ENCODE data around the gene BCR. TPM values are rescaled to one million over a fixed set of nuclear protein-coding genes. Genes with fewer than 3 reads are reported as not detected.

The BCR gene
- total RNA-seq, 2 donors from 2014 or later, result 55.5 to 57.5 TPM

DNA sequence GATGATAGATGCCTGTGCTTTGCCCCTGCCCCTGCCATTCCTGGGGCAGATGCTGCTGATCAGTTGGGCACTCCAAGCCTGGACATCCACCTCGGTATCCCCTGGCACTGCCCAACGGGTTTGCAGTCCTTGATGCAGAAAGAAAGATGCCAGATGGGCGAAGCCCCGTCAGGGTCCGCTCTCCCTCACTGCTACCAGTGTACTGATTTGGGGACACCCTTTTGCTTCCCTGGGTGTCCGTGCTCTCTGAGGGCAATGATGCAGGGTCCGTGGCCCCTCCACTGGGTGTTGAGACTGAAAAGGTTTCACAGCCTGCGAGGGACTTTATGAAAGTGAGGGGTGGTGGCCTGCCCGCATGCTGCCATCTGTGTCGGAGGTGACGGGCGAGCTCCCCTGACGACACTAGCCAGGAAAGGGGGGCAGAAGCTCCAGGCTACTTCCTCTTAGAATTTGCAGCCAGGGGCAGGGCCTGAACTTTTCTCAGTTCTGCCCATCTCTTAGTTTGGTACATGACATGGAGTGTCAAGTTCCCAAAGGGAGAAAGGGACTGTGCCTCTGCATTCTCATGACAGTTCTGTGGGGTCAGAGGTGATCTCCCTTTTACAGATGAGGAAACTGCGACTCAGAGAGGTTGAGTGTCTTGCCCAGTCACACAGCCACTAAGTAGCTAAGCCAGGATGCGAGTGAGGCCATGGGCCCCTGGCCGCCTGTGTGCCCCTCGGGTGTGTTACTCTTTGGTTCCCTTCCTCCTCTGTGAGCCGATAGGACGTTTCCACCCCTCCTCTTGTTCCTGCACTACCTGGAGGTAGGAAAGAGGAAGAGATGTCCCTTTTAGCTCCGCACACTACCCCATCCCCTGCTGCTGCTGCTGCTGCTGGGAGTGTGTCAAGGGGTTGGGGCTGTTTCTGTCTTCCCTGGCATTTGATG is 96.6 kb downstream of the BCR start:
- ATAC-seq, result no peak
- intact Hi-C loops (cut with DNase I, micrococcal nuclease), result no loop called here
- DNase-seq, result no peak

DNA sequence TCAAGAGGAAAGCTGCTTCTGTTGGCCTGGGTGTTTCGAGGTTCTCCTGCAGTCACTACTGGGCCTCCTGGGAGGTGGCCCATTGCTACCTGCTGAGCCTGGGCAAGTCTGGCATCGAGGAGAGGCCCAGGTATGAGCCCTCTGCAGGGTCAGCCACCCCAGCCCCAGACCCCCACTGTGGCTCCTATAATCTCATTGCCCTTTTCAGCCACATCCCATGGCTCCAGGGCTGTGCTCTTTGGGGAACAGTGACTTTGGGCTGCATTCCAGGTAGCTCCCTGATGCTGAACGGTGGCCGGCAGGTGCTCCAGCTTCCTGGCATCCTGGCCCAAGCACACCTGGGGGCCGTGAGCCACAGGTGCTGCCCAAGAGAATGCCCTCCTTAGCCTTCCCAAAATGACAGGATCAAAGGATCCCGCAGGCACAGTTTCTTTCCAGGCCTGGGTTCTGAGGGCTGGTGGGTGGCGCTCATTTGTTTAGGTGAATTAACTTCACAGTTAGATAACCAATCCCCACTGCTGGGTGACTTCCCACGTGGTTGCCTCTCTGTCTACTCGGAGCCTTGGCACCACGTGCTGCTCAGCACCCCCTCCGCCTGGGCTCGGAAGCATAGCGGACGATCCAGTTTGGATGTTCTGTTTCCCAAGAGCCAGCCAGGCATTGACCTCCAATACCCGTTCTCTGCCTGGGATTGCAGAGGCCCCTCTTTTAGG is 97.4 kb downstream of the BCR start:
- ATAC-seq (no peak), DNase-seq (no peak)
- intact Hi-C loops (cut with DNase I, micrococcal nuclease), result no loop called here

DNA sequence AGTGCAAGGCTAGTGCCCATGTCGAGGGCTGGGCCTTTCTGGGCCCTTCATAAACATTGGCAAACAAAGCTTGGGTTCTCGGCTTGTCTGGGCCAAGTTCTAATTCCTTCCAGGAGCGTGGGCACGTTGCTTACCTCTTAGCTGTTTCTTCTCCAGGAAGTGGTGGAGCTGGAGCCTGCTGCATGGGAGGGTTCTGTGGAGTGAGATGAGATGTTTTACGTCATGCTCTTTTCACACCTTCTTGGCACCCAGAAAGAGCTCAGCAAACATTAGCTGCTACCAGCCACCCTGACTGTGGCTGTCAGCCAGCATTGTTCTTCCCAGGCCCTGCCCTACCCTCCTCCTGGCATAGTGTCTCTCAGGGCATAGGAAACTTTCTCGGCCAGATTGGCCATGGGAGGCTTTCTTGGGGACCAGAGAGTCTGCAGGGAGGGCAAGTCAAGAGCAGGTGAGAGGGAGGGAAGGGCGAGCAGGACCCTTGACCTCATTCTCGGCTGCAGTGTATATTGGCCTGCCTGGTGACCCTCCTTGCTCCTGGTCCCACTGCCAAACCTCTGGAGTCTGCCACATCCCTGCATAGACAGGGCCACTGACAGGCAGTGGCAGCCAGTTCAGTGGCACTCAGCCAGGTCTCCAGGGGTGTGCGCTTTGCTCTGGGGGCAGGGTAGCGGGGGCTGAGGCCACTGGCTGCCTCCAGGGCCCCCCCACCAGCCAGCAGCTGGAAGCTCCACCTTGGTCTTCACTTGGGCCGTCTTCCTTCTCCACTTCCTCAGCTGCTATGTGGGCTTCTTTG is 98.8 kb downstream of the BCR start:
- intact Hi-C loops (cut with DNase I, micrococcal nuclease), result no loop called here
- peak; percentile 85 for ATAC-seq
- DNase-seq, result peak; percentile 74 to 89

DNA sequence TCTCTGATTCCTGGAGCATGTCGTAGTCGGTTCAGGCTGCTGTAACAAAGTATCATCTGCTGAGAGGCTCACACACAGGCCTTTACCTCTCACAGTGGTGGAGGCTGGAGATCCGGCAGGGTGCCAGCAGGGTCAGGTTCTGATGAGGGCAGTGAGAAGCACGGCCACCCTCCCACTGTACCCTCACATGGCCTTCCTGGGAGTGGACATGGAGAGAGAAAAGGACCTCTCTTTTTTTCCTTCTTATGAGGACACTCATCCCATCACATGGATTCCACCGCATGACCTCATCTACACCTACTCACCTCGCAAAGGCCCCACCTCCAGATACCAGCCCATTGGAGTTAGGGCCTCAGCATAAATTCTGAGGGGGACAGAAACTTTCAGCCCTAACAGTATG is 99.5 kb downstream of the BCR start:
- intact Hi-C loops (cut with DNase I, micrococcal nuclease), result loop anchor here in 1 of 2 donors (5.0 kb wide), 1 partner anchor 102 kb away; no protein-coding TSS in a partner anchor
- no peak for DNase-seq

DNA sequence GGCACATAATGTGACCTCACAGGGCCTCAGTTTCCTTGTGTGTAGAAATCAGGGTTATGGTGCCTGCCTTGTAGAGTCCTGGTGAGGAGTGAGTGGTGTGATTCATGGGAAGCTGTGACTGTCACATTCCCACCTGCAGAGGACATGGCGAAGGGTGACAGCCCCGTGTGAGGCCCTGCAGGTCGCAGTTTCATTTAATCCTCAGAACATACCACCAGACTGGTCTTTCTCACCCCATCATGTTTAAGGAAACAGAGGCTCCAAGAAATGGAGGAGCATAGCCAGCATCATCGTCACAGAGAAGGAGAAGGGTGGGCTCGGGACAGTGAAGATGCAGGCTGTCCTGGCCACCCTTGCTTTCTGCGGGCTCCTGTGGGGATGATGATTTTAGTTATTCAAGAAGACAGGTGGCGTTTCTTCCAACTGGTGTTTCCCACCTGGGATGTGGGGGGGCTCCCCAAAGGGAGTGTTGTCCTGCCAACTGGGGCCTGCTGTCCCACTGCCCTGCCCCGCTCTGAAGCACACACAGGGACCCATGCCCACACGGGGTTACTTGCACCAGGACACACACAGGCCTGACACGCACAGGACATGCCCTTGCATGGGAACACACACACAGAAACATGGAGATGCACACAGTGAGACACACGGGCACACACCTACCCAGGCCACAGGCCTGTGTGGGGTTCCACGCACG is 100.2 kb downstream of the BCR start:
- no peak for ATAC-seq
- intact Hi-C loops (cut with DNase I, micrococcal nuclease), result loop anchor here in 1 of 2 donors (5.0 kb wide), 1 partner anchor 103 kb away; no protein-coding TSS in a partner anchor

More for the DNA sequence above, 99.5 kb downstream of the BCR start:
- no peak for ATAC-seq

DNA sequence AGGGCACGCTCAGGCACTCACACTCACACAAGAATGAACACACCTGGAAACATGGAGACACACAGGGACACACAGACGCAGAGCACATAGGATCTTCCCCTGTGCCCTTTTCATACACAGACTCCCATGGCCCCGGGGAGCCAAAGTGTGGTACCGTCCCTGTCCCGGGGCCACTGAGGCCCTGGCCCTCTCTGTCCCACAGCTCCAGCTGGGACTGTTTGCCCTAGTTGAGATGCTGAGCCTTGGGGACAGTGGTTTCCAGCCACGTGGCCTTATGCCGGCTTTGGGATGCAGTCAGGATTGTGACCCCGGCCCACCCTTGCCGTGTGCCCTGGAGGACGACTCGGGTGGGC is 100.7 kb downstream of the BCR start:
- intact Hi-C loops (cut with DNase I, micrococcal nuclease), result loop anchor here in 1 of 2 donors (5.0 kb wide), 1 partner anchor 104 kb away; no protein-coding TSS in a partner anchor
- ATAC-seq, result no peak
- DNase-seq, result no peak

More for the DNA sequence above, 100.2 kb downstream of the BCR start:
- no peak for DNase-seq

DNA sequence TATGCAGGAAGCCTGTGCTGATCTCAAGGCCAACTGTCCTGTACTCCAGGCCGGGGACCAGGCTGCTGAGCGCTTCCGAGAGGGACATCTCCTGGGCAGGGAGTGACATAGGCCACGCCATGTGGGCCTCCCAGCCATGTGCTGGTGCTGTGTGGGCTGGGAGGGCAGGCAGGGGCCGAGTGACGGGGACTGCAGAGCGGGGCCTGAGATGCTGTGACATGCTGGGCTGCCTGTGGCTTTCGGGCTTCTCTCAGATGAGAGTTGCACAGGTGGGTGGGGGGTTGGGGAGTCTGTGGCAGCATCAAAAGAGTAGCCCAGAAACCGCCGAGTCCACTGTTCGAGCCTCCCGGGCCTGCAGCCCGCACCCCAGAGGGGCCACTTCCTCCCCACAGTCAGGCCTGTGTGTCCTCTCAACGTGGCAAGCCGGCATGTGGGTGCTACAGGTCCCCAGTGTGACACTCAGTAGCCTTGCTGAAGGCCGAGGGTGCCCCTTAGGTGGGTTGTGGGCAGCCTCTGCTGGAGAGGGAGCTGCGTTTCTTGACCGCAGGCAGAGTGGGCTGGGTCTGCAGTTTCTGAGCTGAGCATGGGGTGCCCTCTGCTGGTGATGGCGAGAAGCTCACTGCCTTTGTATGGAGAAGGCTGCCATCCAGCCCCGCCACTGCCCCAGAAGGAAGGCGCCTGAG is 101.2 kb downstream of the BCR start:
- DNase-seq (peak; percentile 77 to 88), ATAC-seq (peak; percentile 55)
- intact Hi-C loops (cut with DNase I, micrococcal nuclease), result loop anchor here (2.0 to 5.0 kb wide), 2 partner anchors 103 to 104 kb away; no protein-coding TSS in a partner anchor

DNA sequence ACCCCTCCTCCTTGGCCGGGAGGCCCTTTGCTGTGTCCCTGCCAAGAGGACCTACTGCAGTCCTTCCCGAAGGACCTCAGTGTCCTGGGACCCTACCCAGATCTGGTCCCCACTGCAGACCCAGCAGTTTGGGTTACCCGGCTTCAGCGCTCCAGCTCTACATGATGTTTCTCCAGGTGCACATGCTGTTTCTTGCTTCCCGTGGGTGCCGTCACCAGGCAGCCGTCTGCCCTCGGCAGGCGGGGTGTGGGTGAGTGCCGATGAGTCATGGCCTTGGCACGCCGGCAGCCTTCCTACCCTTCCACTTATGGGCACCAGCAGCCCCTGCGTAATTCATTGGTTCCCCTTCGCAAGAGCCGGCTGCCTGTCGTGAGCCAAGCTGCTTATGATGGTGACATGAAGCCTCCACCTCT is 101.8 kb downstream of the BCR start:
- ATAC-seq (peak; percentile 35), DNase-seq (peak; percentile 47 to 79)
- intact Hi-C loops (cut with DNase I, micrococcal nuclease), result loop anchor here (2.0 to 5.0 kb wide), 2 partner anchors 103 to 105 kb away; no protein-coding TSS in a partner anchor

DNA sequence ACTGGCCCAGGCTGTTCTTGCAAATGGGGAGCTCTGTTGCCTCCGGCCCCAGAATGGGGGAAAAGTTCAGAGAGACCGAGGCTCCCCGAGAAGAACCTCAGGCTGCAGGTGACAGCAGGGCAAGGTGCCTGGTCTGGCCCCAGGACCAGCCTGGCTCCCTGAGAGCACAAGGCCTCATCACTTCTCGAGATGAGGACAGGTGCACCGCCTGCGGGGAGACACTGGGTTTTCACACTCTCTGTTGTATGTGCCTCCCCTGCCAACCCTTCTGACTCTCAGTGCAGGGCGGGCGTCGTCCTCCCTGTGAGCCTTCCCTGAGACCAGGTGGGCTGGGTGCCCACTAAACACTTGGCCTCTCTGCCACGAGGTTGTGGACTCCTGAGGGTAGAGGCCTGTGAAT is 102.2 kb downstream of the BCR start:
- intact Hi-C loops (cut with DNase I, micrococcal nuclease), result loop anchor here (2.0 to 5.0 kb wide), 2 partner anchors 104 to 105 kb away; no protein-coding TSS in a partner anchor
- ATAC-seq (no peak), DNase-seq (no peak)

DNA sequence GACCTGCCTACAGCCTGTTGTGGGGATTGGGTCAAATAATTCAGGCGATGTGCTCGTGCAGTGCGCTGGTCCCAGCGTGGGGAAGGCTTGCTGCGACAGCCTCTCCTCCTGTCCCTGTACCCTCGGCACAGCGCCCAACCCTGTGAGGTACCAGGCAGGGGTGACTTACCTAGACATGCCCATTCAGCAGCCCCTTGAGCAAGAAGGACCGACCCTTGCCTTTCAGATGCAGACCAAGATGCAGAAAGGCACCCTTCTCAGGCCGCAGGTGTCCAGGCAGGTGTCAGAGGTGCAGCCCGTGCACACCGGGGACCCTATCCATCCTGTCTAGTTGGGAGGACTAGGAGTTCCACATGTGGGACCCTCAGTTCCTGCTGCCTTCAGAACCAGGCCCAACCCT is 102.7 kb downstream of the BCR start:
- DNase-seq (no peak), ATAC-seq (no peak)
- intact Hi-C loops (cut with DNase I, micrococcal nuclease), result loop anchor here (2.0 to 5.0 kb wide), 2 partner anchors 104 to 106 kb away; no protein-coding TSS in a partner anchor

DNA sequence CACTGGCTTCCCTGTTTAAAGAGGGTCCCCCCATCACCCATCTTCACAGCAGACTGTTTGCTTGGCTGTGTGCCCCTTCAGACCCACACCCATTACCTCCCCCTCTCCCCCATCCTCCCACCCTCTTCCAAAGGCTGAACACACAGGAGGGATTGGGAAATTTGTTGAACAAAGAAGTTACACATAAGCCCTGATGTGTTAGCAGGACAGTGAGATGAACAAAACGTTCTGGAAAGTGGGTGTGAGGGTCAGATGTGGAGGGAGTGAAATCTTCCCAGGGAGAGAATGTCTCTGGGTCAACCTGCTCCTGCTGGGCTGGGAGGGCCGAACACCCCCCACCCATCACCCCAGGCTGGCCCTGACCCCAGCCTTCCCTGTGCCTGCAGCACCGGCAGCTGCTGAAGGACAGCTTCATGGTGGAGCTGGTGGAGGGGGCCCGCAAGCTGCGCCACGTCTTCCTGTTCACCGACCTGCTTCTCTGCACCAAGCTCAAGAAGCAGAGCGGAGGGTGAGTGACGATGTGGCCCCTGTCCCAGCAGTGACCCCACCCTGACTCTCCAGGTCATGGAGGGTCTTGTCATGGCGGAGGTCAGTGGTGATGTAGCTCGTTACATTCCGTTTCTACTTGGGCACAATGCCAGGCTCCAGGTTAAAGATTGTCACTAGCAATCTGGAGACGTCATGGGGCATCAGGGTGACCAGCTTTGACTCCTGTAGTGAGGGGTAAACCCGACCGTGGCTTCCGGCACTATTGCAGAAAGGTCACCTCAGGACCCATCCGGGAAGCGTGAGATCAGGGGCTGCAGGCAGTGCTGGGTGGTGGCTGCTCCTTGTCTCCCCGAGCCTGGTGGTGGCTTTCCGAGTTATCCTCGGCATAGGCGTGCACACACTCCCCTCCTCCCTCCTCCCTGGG is 103.5 kb downstream of the BCR start:
- intact Hi-C loops (cut with DNase I, micrococcal nuclease), result loop anchor here (2.0 to 5.0 kb wide), 2 partner anchors 105 to 107 kb away; no protein-coding TSS in a partner anchor
- no peak for ATAC-seq
- no peak for DNase-seq

DNA sequence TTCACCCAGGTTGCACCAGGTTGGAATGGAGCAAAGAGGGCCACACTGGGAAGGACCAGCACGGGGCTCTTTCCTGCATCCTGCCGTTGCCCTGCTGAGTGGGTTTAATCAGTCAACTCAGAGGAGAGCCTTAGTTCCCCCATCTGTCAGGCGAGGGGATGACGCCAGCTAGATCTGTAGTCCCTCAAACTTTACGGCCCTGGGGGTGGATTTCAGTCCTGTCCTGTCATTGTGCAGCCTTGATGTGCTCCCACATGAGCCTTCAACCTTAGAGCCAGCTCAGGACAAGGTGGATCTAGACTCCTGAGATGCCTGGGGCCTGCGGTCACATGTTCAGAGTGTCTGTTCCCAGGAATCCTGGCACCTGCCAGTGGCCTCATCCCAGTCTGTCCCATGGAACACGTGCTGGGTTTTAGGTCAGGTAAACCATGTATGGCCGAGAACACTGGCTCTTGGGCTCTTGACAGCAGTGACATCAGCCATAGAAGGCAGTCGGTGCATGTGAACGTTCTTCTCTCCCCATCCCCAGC is 104.3 kb downstream of the BCR start:
- intact Hi-C loops (cut with DNase I, micrococcal nuclease), result loop anchor here in 1 of 2 donors (5.0 kb wide), 1 partner anchor 107 kb away; no protein-coding TSS in a partner anchor
- ATAC-seq, result no peak
- DNase-seq, result no peak

DNA sequence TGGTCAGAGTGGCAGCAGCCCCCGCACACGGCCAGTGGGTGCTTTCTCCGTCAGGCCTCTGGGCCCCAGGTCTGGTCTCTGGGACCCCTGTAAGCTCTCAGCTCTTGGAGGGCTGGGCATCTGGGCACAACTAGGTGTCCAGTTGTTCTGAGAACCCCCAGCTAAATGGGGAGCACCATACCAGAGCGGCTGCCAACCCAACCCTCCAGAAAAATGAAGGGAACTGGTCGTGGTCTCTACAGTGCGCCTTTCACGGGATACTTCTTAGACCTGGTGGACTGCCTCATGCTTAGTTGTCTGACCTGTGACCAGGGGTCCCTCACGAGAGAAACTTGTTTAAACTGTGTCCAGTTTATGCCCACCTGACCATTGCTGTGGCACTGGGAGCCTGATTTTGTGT is 104.9 kb downstream of the BCR start:
- intact Hi-C loops (cut with DNase I, micrococcal nuclease), result no loop called here
- no peak for ATAC-seq
- DNase-seq, result no peak

DNA sequence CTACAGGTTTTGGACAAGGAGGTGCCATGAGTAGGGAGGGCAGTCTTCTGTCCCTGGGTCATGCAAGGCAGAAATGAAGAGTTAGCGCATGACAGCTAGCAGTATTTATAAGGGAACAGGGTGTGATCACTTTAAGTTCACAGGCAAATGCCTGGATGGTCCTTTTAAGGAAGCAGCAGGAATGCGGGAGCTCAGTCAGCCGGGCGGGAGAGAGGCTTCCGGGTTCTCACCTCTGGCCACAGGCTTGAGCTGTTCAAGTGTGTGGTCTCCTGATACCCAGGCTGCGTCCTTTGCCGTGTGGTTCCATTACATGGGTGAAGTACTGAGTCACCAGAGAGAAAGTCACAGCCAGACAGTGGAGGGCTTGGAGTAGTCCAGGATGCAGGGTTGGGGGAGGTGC is 105.4 kb downstream of the BCR start:
- no peak for ATAC-seq
- intact Hi-C loops (cut with DNase I, micrococcal nuclease), result no loop called here
- DNase-seq, result no peak

DNA sequence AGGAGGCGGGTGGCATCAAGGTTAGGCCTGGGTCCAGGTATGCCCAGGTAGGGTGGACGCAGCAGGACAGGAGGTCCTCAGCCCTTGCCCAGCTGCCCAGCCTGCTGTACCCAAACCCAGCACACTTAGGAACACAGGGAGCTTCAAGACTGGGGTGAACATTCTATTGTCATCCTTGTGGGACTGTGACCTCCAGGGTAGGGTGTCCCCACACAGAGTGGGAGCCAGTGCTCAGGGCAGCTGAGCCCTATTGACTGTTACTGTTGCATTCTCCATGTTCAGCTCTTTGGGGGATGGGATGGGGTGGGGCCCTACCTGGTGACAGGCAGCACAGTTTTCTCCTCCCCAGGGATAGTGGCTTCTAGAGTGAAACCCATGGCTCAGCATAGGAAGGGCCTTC is 106.0 kb downstream of the BCR start:
- ATAC-seq (no peak), DNase-seq (no peak)
- intact Hi-C loops (cut with DNase I, micrococcal nuclease), result no loop called here

Measured in left colon (tissue), 2 donors.